T47D (cell line): Measurements from ENCODE around the gene JPH4.
A peak's percentile ranks its signal among the peaks of the same experiment; 100 is the strongest.

ENCODE experiments used
- DNase-seq, 2 experiments: peaks; one replicate each; pipeline versions ENCODE4 v3.0.0 to v3.0.0-alpha.2; 2011 to 2012; ENCODE audit warnings: low read depth in 1 of 2, low spot score in 1 of 2
- JUND ChIP-seq: IDR thresholded peaks from 2 replicates; pipeline ENCODE4 v1.6.1; 2012; ENCODE audit warnings: low read depth
- in situ Hi-C: cut with HindIII; loops from 2 replicates; pipeline ENCODE4 v1.10.0; 2016; ENCODE audit warnings: low sequenced_read_pairs, low pct_unique_long_range_greater_than_20kb

The JPH4 gene

GRCh38 chr14:23562822-23563472 is 15.6 kb downstream of the JPH4 start:
- in situ Hi-C loops, result no loop called here
- TF ChIP-seq JUND, result no peak
- peak in 1 of 2 experiments; percentile 40 for DNase-seq

GRCh38 chr14:23561873-23562821 is 16.4 kb downstream of the JPH4 start:
- no peak for DNase-seq
- in situ Hi-C loops, result no loop called here
- no peak for TF ChIP-seq JUND

DNA sequence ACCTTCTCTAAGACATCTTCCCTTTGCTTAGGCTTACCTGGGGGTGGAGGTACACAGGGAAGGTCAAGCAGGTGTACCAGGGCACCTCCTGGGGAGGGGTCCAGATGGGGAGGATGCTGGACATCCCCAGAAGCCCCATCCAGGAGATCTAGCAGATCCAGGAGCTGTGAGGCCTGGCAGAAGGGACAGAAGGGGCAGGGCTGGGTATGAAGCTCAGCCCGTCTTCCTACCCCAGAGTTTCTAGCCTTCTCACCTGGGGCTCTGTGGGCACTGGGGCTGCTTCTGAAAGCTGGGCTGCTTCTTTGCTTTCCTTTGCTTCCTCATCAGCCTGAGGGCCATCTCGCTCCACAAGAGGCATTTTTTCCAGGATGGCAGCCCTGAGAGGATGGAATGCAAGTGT is 17.3 kb downstream of the JPH4 start:
- in situ Hi-C loops, result no loop called here
- no peak for DNase-seq
- no peak for TF ChIP-seq JUND

DNA sequence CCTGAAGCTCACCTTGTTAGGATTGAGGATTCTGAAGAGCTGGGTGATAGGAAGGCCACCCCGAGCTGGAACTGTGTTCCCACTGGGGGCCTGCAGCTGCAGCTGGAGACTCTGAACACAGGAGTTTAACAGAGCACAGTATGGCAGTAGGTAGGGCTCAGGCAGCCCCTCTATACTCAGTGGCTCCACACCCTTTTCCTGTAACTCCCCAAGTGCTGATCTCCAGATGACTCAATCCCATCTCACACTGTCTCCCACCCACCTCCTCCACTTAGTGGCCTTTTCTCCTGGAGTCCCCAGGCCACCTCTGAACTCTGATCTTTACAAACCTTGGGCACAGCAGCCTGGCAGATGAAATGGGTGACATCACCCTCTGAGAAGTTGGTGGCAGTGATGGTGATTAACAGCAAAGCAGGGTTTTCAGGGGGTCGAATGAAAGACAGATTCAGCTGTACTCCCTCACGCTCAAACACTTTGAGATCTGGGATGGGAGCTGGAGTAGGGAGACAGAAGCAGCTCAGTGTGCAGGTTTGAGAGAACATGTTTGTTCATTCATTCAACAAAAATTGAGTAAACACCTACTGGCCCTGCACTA is 18.6 kb downstream of the JPH4 start:
- no peak for DNase-seq
- TF ChIP-seq JUND, result no peak
- in situ Hi-C loops, result no loop called here

DNA sequence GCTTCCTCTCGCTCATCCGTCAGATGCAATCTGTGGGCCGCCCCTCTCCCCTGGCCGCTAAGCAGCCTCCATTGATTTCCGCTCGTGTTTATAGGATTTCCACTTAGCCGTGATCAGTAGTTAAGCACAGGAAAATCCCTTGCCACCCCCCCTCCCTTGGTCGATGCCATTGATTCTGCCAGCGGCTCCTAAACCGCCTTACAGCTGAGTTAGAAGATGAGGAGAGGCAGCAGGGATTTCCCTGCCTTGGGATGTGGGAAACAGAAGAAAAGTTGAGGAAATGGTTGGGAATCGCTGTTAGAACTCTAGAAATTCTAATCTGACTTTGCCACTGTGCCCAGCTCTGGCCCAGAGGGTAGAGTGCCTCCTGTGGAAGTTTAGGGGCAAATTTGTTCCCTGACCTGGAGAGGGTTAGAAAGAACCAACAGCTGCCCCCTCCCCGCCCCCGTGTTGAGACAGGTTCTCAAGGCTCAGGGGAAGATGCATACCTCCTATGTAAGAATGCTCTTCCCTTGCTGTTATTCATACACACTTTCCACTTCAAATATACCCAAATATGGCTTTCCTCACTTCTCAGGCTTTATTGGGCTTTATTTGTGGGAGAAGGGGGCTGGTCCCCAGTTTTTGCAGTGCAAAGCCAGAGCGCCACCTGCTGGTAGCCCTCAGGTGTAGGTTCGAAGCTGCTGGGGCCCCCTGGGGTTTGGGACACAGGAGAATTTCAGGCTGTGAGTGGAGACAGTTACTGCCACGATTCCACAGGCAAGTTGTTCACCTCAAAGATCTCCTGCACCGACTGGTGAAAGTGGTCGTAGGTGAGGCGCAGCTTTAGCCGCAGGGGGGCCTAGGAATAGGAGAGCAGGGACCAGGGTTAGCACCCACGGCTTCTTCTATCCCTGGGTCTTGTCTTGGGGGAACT is 19.3 kb downstream of the JPH4 start:
- peak in 1 of 2 experiments; percentile 49 for DNase-seq
- in situ Hi-C loops, result no loop called here
- TF ChIP-seq JUND, result no peak

DNA sequence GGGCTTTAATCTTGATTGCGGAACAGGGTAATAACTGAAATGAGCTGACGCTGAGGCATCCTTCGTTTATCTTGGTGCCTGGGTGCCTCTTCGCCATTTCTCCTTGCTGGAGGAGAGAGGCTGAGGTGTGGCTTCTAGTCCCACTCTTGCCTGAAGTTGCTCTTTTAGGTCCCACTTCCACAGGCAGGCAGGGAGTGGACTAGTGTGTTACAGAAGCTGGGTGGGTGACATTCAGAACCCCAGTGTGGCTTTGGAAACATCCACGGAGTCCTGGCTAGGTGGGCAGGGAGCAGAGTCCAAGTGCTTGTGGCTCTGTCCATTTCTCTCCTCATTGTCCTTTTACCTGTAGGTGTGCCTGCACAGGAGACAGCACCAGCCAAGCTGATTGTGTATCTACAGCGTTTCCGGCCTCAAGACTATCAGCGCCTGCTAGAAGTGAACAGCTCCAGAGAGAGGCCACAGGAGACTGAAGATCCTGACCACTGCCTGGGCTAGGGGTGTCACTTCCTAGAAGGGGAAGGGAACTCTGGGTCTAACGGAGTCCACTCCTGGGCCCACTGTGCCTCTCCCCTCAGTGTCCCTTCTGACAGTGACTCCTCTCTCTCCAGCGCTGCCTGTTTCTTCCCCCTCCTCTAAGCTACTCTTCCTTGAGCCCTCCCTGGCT is 20.1 kb downstream of the JPH4 start:
- in situ Hi-C loops, result no loop called here

GRCh38 chr14:23557946-23558345 is 20.6 kb downstream of the JPH4 start:
- no peak for DNase-seq
- in situ Hi-C loops, result no loop called here
- TF ChIP-seq JUND, result no peak

More for the DNA sequence above, 20.1 kb downstream of the JPH4 start:
- no peak for TF ChIP-seq JUND
- DNase-seq, result no peak

DNA sequence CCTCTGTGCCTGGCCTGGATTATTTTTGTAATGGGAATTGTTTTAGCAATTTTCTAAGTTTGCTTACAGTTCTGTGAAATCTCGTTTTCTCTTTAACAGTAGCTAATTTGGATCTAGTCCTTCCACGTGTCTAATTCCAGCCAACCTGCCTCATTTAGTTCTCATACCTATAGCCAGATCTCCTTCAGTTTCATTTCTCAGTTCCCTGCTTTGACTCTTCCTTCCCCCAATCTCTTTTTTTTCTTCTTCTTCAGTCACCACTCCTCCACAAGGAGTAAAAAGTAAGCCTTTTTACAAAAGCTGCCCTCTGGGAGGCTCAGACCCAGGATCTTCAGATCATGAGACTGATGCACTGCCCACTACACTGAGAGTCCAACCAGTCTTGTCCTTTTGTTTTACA is 21.1 kb downstream of the JPH4 start:
- no peak for DNase-seq
- TF ChIP-seq JUND, result no peak
- in situ Hi-C loops, result no loop called here

GRCh38 chr14:23556700-23557440 is 21.7 kb downstream of the JPH4 start:
- DNase-seq, result no peak
- in situ Hi-C loops, result no loop called here
- TF ChIP-seq JUND, result no peak

- no peak for TF ChIP-seq JUND
- peak; percentile 71 to 89 for DNase-seq
- in situ Hi-C loops, result no loop called here
Observed at GRCh38 chr14:23555882-23556699, 22.5 kb downstream of the JPH4 start, which contains the start of gene THTPA. THTPA (plus strand) TSS chr14:23556271; CDS start chr14:23556758, 487 bp downstream.
